Testis (tissue), 3 donors: ENCODE results near the gene SYT5. TPM values are rescaled to one million over a fixed set of nuclear protein-coding genes. Genes with fewer than 3 reads are reported as not detected.

ENCODE experiments used
- DNase-seq: peaks from one replicate; pipeline ENCODE4 v3.0.0-alpha.2; 2019
- H3K27ac ChIP-seq, 2 donors: fragments of 200-600 bp; sonication (generic); one replicate each; pipeline ENCODE4 v1.5.1; 2019
- H3K27me3 ChIP-seq: fragments of 200-600 bp; sonication (generic); one replicate; pipeline ENCODE4 v1.5.1; 2019
- H3K36me3 ChIP-seq: fragments of 200-600 bp; sonication (generic); one replicate; pipeline ENCODE4 v1.5.1; 2017; ENCODE audit warnings: low read depth; ENCODE audit errors: missing control alignments
- H3K4me1 ChIP-seq: fragments of 200-600 bp; sonication (generic); one replicate; pipeline ENCODE4 v1.5.1; 2019
- H3K4me3 ChIP-seq, 2 donors: fragments of 200-600 bp; sonication (generic); one replicate each; pipeline ENCODE4 v1.5.1; 2017 to 2019
- H3K9me3 ChIP-seq: fragments of 200-600 bp; sonication (generic); one replicate; pipeline ENCODE4 v1.5.1; 2017
- CTCF ChIP-seq, 3 experiments: fragments of 450-650 bp in 2 of 3; fragments of 200-600 bp in 1 of 3; sonication (generic) in 1 of 3; IDR thresholded peaks; one replicate each; pipeline ENCODE4 v1.5.1; 2016 to 2019; ENCODE audit warnings: antibody characterized with exemption in 3 of 3, mild to moderate bottlenecking in 2 of 3, moderate library complexity in 1 of 3
- POLR2A ChIP-seq: fragments of 450-650 bp; IDR thresholded peaks from one replicate; pipeline ENCODE4 v1.6.1; 2017; ENCODE audit warnings: antibody characterized with exemption, mild to moderate bottlenecking, moderate library complexity
- WGBS, 2 donors: methylation state at CpG; one replicate each; pipeline ENCODE4 v1.1.5; 2018; 5-methylcytosine and 5-hydroxymethylcytosine counted together
- intact Hi-C: fragments of 100-400 bp; cut with DNase I; formaldehyde crosslinking; loops from one replicate; pipeline ENCODE4 v1.15.1; 2023; ENCODE audit warnings: low total_unique reads
- polyA plus RNA-seq: library from polyadenylated mRNA; stranded (reverse); fragments of 350-450 nt; fragmentation: Illumina TruSeq; extraction: RNeasy Lipid Tissue Mini Kit (QIAGEN cat#74804); gene quantifications from one replicate; pipeline ENCODE4 v1.2.3, GENCODE V29; 2014; ENCODE audit warnings: low read depth, low replicate concordance; ENCODE audit not compliant: insufficient read depth
- total RNA-seq, 2 donors: library from RNA; depleted of rRNA; stranded (reverse); fragments of >200 nt; gene quantifications; one replicate each; pipeline ENCODE4 v1.2.3, GENCODE V29; 2016

The SYT5 gene
- total and polyA plus RNA-seq, 3 donors from 2014 or later = 1.6 to 11.7 (median 5.0) TPM

GRCh38 chr19:55136399-55137102 lies 43.5 kb downstream of the SYT5 start:
- 82 to 86% methylated on average over 10 to 17 of the region's 17 CpGs for WGBS, 2 donors
- H3K4me1 ChIP-seq = no peaks in the 10 kb centered on the region
- no peaks in the 10 kb centered on the region for H3K36me3 ChIP-seq
- H3K27ac ChIP-seq = no peak overlapping the region
- H3K27me3 ChIP-seq = no peaks in the 10 kb centered on the region
- no peaks in the 10 kb centered on the region for H3K9me3 ChIP-seq
- DNase-seq = no peak
- TF ChIP-seq CTCF (IDR thresholded peaks at IDR 0.05) = no peak
- TF ChIP-seq POLR2A = no peak
- no peak overlapping the region for H3K4me3 ChIP-seq
- intact Hi-C loops = no loop called here

- H3K4me3 ChIP-seq = no peak overlapping the region
- no peak for DNase-seq
- no peaks in the 10 kb centered on the region for H3K4me1 ChIP-seq
- H3K36me3 ChIP-seq = no peaks in the 10 kb centered on the region
- H3K27me3 ChIP-seq = no peaks in the 10 kb centered on the region
- intact Hi-C loops = no loop called here
- no peaks in the 10 kb centered on the region for H3K9me3 ChIP-seq
- H3K27ac ChIP-seq = no peak overlapping the region
- 25 to 56% methylated on average over 1 to 2 of the region's 3 CpGs for WGBS, 2 donors
- TF ChIP-seq POLR2A (no peak), CTCF (IDR thresholded peaks at IDR 0.05) (no peak)
Observed at GRCh38 chr19:55134736-55135135, 45.4 kb downstream of the SYT5 start.

GRCh38 chr19:55133639-55134444 lies 46.2 kb downstream of the SYT5 start:
- H3K27ac ChIP-seq = no peak overlapping the region
- intact Hi-C loops = no loop called here
- DNase-seq = no peak
- no peak for TF ChIP-seq CTCF (IDR thresholded peaks at IDR 0.05)
- no peak for TF ChIP-seq POLR2A
- no peaks in the 10 kb centered on the region for H3K4me1 ChIP-seq
- H3K4me3 ChIP-seq = no peak overlapping the region
- no peaks in the 10 kb centered on the region for H3K27me3 ChIP-seq
- no peaks in the 10 kb centered on the region for H3K36me3 ChIP-seq
- WGBS, 2 donors = 78 to 82% methylated on average over 18 to 25 of the region's 25 CpGs
- H3K9me3 ChIP-seq = no peaks in the 10 kb centered on the region

GRCh38 chr19:55132453-55133129 lies 47.5 kb downstream of the SYT5 start:
- WGBS, 2 donors = 62 to 80% methylated on average over 14 of the region's 14 CpGs
- H3K27me3 ChIP-seq = no peaks in the 10 kb centered on the region
- DNase-seq = no peak
- TF ChIP-seq POLR2A (no peak), CTCF (IDR thresholded peaks at IDR 0.05) (no peak)
- intact Hi-C loops = no loop called here
- no peaks in the 10 kb centered on the region for H3K9me3 ChIP-seq
- H3K4me1 ChIP-seq = no peaks in the 10 kb centered on the region
- H3K27ac ChIP-seq = no peak overlapping the region
- H3K4me3 ChIP-seq = no peak overlapping the region
- H3K36me3 ChIP-seq = no peaks in the 10 kb centered on the region
